HepG2 (cell line): ENCODE data around the gene RRP12. TPM values are rescaled to one million over a fixed set of nuclear protein-coding genes. Genes with fewer than 3 reads are reported as not detected.
A peak's percentile ranks its signal among the peaks of the same experiment; 100 is the strongest.

Experiments
- ARNT ChIP-seq: fragments of 450-650 bp; IDR thresholded peaks from 2 replicates; pipeline ENCODE4 v1.6.1; 2017
- BRCA1 ChIP-seq: sonication (generic); formaldehyde crosslinking; IDR thresholded peaks from 2 replicates; pipeline ENCODE4 v1.4.0; 2020; ENCODE audit warnings: missing genetic modification reagents
- CREB1 ChIP-seq, 2 experiments: fragments of 450-650 bp in 1 of 2; IDR thresholded peaks; 2 replicates each; pipeline ENCODE4 v1.6.1; 2016 to 2017; ENCODE audit warnings: control low read depth in 1 of 2, mild to moderate bottlenecking in 1 of 2, missing compliant biosample characterization in 1 of 2, missing genetic modification characterization in 1 of 2
- HES4 ChIP-seq: sonication (generic); formaldehyde crosslinking; IDR thresholded peaks from 2 replicates; pipeline ENCODE4 v1.9.0; 2021; ENCODE audit warnings: mild to moderate bottlenecking, missing genetic modification reagents, borderline replicate concordance
- HNRNPK ChIP-seq: fragments of 200-400 bp; formaldehyde crosslinking; IDR thresholded peaks from 2 replicates; pipeline ENCODE4 v1.6.1; 2018; ENCODE audit warnings: low read length, low read depth, moderate library complexity, mild to moderate bottlenecking; ENCODE audit not compliant: poor library complexity, severe bottlenecking
- KAT8 ChIP-seq: IDR thresholded peaks from 2 replicates; pipeline ENCODE4 v1.6.1; 2016; ENCODE audit warnings: missing genetic modification reagents, missing compliant biosample characterization
- KDM5A ChIP-seq: fragments of 200-600 bp; sonication (generic); IDR thresholded peaks from 2 replicates; pipeline ENCODE4 v1.7.0; 2018; ENCODE audit warnings: antibody characterized with exemption, mild to moderate bottlenecking, low read length, borderline replicate concordance
- NFRKB ChIP-seq: fragments of 450-650 bp; IDR thresholded peaks from 2 replicates; pipeline ENCODE4 v1.6.1; 2017
- SAP130 ChIP-seq: IDR thresholded peaks from 2 replicates; pipeline ENCODE4 v1.6.1; 2016; ENCODE audit warnings: low read depth
- ZBTB34 ChIP-seq: sonication (generic); formaldehyde crosslinking; IDR thresholded peaks from 2 replicates; pipeline ENCODE4 v1.8.0; 2022; ENCODE audit warnings: mild to moderate bottlenecking, missing genetic modification reagents
- ZFP62 ChIP-seq: sonication (generic); formaldehyde crosslinking; IDR thresholded peaks from 2 replicates; pipeline ENCODE4 v1.4.0; 2020; ENCODE audit warnings: missing genetic modification reagents
- ZFY ChIP-seq: sonication (generic); formaldehyde crosslinking; IDR thresholded peaks from 2 replicates; pipeline ENCODE4 v1.4.0; 2020; ENCODE audit warnings: missing genetic modification reagents
- ZHX1 ChIP-seq: sonication (generic); formaldehyde crosslinking; IDR thresholded peaks from 2 replicates; pipeline ENCODE4 v1.8.1; 2022; ENCODE audit warnings: low read depth, mild to moderate bottlenecking, missing genetic modification reagents
- ZNF350 ChIP-seq: sonication (generic); formaldehyde crosslinking; IDR thresholded peaks from 2 replicates; pipeline ENCODE4 v1.4.0; 2020; ENCODE audit warnings: mild to moderate bottlenecking, low read depth, missing genetic modification reagents, borderline replicate concordance
- ZNF674 ChIP-seq: sonication (generic); formaldehyde crosslinking; IDR thresholded peaks from 2 replicates; pipeline ENCODE4 v1.5.0; 2020; ENCODE audit warnings: low read depth, mild to moderate bottlenecking, missing genetic modification reagents
- polyA plus RNA-seq, 8 experiments: library from polyadenylated mRNA; depleted of rRNA in 3 of 8; stranded (reverse) in 7 of 8; unstranded in 1 of 8; fragments of >200 nt; fragmentation: Illumina TruSeq in 4 of 8; extraction: Trizol in 4 of 8; gene quantifications; 2 replicates each; pipeline versions ENCODE4 v1.2.1 to v1.2.3, GENCODE V29; 2011 to 2016; ENCODE audit warnings: low read depth in 4 of 8, missing spikeins in 1 of 8, mixed read lengths in 1 of 8; ENCODE audit not compliant: insufficient read depth in 1 of 8
- total RNA-seq, 5 experiments: library from RNA; depleted of rRNA; stranded (reverse); fragments of >200 nt; fragmentation: Illumina TruSeq; extraction: Trizol; gene quantifications; 2 replicates each; pipeline ENCODE4 v1.2.3, GENCODE V29; 2016; ENCODE audit warnings: low read depth in 1 of 5
- TF ChIP-seq, protein P1 (sequence below): sonication (generic); formaldehyde crosslinking; IDR thresholded peaks from 2 replicates; pipeline ENCODE4 v1.4.0; 2020; ENCODE audit warnings: missing genetic modification reagents
- TF ChIP-seq, protein P2 (sequence below): sonication (generic); formaldehyde crosslinking; IDR thresholded peaks from 2 replicates; pipeline ENCODE4 v1.8.1; 2023; ENCODE audit warnings: missing genetic modification reagents, mild to moderate bottlenecking, borderline replicate concordance
- TF ChIP-seq, protein P3 (sequence below): sonication (generic); formaldehyde crosslinking; IDR thresholded peaks from 2 replicates; pipeline ENCODE4 v1.5.0; 2020; ENCODE audit warnings: mild to moderate bottlenecking, missing genetic modification reagents

The RRP12 gene
- total and polyA plus RNA-seq, 2 of the 13 experiments (the other 11 are each of a cell fraction or from before 2014, with no cell fraction given): 13.2 to 39.4 TPM

- peak; percentile 88 for TF ChIP-seq SAP130 (CRISPR knock-in tag)
- TF ChIP-seq, protein P1, sequence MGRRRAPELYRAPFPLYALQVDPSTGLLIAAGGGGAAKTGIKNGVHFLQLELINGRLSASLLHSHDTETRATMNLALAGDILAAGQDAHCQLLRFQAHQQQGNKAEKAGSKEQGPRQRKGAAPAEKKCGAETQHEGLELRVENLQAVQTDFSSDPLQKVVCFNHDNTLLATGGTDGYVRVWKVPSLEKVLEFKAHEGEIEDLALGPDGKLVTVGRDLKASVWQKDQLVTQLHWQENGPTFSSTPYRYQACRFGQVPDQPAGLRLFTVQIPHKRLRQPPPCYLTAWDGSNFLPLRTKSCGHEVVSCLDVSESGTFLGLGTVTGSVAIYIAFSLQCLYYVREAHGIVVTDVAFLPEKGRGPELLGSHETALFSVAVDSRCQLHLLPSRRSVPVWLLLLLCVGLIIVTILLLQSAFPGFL: no peak
- TF ChIP-seq, protein P2, sequence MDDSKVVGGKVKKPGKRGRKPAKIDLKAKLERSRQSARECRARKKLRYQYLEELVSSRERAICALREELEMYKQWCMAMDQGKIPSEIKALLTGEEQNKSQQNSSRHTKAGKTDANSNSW: no peak
- TF ChIP-seq HNRNPK: peak; percentile 27
- peak; percentile 99 for TF ChIP-seq CREB1 (IDR thresholded peaks at IDR 0.05)
- TF ChIP-seq CREB1 (CRISPR knock-in tag; IDR thresholded peaks at IDR 0.05): peak; percentile 92
- TF ChIP-seq ZFY (CRISPR knock-in tag): peak; percentile 41
- TF ChIP-seq ZNF674 (CRISPR knock-in tag): no peak
- TF ChIP-seq BRCA1 (CRISPR knock-in tag): no peak
- peak; percentile 51; the same call in 1 of the 2 replicates for TF ChIP-seq KAT8 (CRISPR knock-in tag)
- TF ChIP-seq, protein P3, sequence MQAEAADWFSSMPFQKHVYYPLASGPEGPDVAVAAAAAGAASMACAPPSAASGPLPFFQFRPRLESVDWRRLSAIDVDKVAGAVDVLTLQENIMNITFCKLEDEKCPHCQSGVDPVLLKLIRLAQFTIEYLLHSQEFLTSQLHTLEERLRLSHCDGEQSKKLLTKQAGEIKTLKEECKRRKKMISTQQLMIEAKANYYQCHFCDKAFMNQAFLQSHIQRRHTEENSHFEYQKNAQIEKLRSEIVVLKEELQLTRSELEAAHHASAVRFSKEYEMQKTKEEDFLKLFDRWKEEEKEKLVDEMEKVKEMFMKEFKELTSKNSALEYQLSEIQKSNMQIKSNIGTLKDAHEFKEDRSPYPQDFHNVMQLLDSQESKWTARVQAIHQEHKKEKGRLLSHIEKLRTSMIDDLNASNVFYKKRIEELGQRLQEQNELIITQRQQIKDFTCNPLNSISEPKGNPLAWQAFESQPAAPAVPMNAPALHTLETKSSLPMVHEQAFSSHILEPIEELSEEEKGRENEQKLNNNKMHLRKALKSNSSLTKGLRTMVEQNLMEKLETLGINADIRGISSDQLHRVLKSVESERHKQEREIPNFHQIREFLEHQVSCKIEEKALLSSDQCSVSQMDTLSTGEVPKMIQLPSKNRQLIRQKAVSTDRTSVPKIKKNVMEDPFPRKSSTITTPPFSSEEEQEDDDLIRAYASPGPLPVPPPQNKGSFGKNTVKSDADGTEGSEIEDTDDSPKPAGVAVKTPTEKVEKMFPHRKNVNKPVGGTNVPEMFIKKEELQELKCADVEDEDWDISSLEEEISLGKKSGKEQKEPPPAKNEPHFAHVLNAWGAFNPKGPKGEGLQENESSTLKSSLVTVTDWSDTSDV (CRISPR knock-in tag): peak; percentile 71; the same call in 1 of the 2 replicates
- peak; percentile 57; the same call in 1 of the 2 replicates for TF ChIP-seq ZNF350 (CRISPR knock-in tag)
- TF ChIP-seq ZHX1: no peak
- no peak for TF ChIP-seq ARNT
- no peak for TF ChIP-seq ZFP62 (CRISPR knock-in tag)
- peak; percentile 41; the same call in 1 of the 2 replicates for TF ChIP-seq KDM5A
- no peak for TF ChIP-seq HES4 (CRISPR knock-in tag)
- TF ChIP-seq ZBTB34: no peak
- no peak for TF ChIP-seq NFRKB
These were observed 82.1 kb downstream of the RRP12 start, which contains the start of gene FRAT1 (continued) for GRCh38 chr10:97318772-97319651.
